DND-41 (cell line): ENCODE data around the gene CFAP97.

Source experiments
- ATAC-seq: fragments of 200-7000 bp; cut with Tn5 transposase; 3 replicates; pipeline ENCODE4 v1.9.1; 2021; ENCODE audit warnings: low read depth; ENCODE audit not compliant: insufficient read depth
- DNase-seq: peaks from one replicate; pipeline ENCODE4 v3.0.0-alpha.2; 2020
- H2AFZ ChIP-seq: 2 replicates; pipeline ENCODE4 v1.6.0; 2012; ENCODE audit warnings: low read depth, low read length
- H3K27ac ChIP-seq: 2 replicates; pipeline ENCODE4 v1.5.1; 2012; ENCODE audit warnings: low read length, inconsistent platforms
- H3K27me3 ChIP-seq: fragments of 200-600 bp; sonication (generic); 2 replicates; pipeline ENCODE4 v1.6.0; 2012; ENCODE audit warnings: low read length, mild to moderate bottlenecking, inconsistent platforms; ENCODE audit not compliant: insufficient read depth, poor library complexity
- H3K36me3 ChIP-seq: 2 replicates; pipeline ENCODE4 v1.5.1; 2012; ENCODE audit warnings: low read length, inconsistent platforms; ENCODE audit not compliant: insufficient read depth
- H3K4me1 ChIP-seq: 2 replicates; pipeline ENCODE4 v1.5.1; 2012; ENCODE audit warnings: mild to moderate bottlenecking, low read length; ENCODE audit not compliant: insufficient read depth
- H3K4me2 ChIP-seq: 2 replicates; pipeline ENCODE4 v1.6.0; 2012; ENCODE audit warnings: mild to moderate bottlenecking, moderate library complexity, low read length, inconsistent platforms; ENCODE audit not compliant: insufficient read depth
- H3K4me3 ChIP-seq, 2 experiments: fragments of 200-600 bp in 1 of 2; shearing (Covaris generic) in 1 of 2; 2 replicates each; pipeline ENCODE4 v1.5.1; 2012 to 2016; ENCODE audit warnings: inconsistent platforms in 2 of 2, low read length in 2 of 2, mild to moderate bottlenecking in 2 of 2, low read depth in 1 of 2, moderate library complexity in 1 of 2
- H3K79me2 ChIP-seq: 2 replicates; pipeline ENCODE4 v1.6.0; 2012; ENCODE audit warnings: low read length, inconsistent platforms; ENCODE audit not compliant: insufficient read depth
- H3K9ac ChIP-seq: 2 replicates; pipeline ENCODE4 v1.6.0; 2012; ENCODE audit warnings: low read depth, mild to moderate bottlenecking, inconsistent platforms, low read length, moderate library complexity
- H3K9me3 ChIP-seq: 2 replicates; pipeline ENCODE4 v1.5.1; 2012; ENCODE audit warnings: low read length, moderate library complexity, mild to moderate bottlenecking, inconsistent platforms; ENCODE audit not compliant: insufficient read depth, severe bottlenecking
- H4K20me1 ChIP-seq: 2 replicates; pipeline ENCODE4 v1.6.0; 2012; ENCODE audit warnings: low read length; ENCODE audit not compliant: insufficient read depth
- CTCF ChIP-seq: IDR thresholded peaks from 2 replicates; pipeline ENCODE4 v1.5.1; 2012; ENCODE audit warnings: borderline replicate concordance, low read length, moderate library complexity, mild to moderate bottlenecking; ENCODE audit not compliant: poor library complexity, severe bottlenecking; ENCODE audit errors: extremely low read depth
- EZH2 ChIP-seq: IDR thresholded peaks from 3 replicates; pipeline ENCODE4 v1.6.1; 2012; ENCODE audit warnings: borderline replicate concordance, low read depth, mild to moderate bottlenecking, moderate library complexity, low read length, inconsistent platforms; ENCODE audit not compliant: severe bottlenecking

The CFAP97 gene

GRCh38 chr4:185145572-185145971 lies 58.2 kb downstream of the CFAP97 start:
- Histone ChIP-seq H3K36me3 (peaks cover 3% of the 10 kb centered on the region; the same call in 1 of the 2 replicates), H3K4me3 (no peak overlapping the region), H3K79me2 (no peaks in the 10 kb centered on the region), H3K9me3 (no peaks in the 10 kb centered on the region), H3K27me3 (no peaks in the 10 kb centered on the region), H3K27ac (no peak overlapping the region), H3K4me1 (no peaks in the 10 kb centered on the region), H3K4me2 (no peak overlapping the region), H3K9ac (no peak overlapping the region), H2AFZ (no peak overlapping the region), H4K20me1 (no peaks in the 10 kb centered on the region; the same call in 1 of the 2 replicates)
- no peak for DNase-seq
- ATAC-seq: no peak
- TF ChIP-seq EZH2: no peak
- TF ChIP-seq CTCF: no peak

DNA sequence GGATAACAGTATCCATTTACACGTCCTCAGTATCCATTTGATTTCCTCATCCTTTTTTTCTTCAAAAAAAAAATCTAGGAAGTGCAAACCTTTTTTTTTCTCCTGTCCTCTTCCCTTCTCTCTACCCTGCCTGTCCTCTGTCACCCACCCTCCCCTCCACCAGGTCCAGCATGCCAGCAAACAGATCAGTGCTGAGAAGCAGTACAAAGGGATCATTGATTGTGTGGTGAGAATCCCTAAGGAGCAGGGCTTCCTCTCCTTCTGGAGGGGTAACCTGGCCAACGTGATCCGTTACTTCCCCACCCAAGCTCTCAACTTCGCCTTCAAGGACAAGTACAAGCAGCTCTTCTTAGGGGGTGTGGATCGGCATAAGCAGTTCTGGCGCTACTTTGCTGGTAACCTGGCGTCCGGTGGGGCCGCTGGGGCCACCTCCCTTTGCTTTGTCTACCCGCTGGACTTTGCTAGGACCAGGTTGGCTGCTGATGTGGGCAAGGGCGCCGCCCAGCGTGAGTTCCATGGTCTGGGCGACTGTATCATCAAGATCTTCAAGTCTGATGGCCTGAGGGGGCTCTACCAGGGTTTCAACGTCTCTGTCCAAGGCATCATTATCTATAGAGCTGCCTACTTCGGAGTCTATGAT lies 59.1 kb downstream of the CFAP97 start:
- Histone ChIP-seq H3K27me3 (peaks cover 2% of the 10 kb centered on the region), H3K36me3 (no peaks in the 10 kb centered on the region), H3K9ac (no peak overlapping the region), H3K4me1 (no peaks in the 10 kb centered on the region), H3K27ac (no peak overlapping the region), H3K79me2 (no peaks in the 10 kb centered on the region), H3K4me3 (no peak overlapping the region), H3K9me3 (no peaks in the 10 kb centered on the region), H2AFZ (no peak overlapping the region), H3K4me2 (no peak overlapping the region), H4K20me1 (no peaks in the 10 kb centered on the region; the same call in 1 of the 2 replicates)
- TF ChIP-seq EZH2 (no peak), CTCF (no peak)
- DNase-seq (no peak), ATAC-seq (no peak; the same call in 2 of the 3 replicates)

GRCh38 chr4:185143601-185143969 lies 60.2 kb downstream of the CFAP97 start:
- no peak overlapping the region for H3K9ac ChIP-seq
- TF ChIP-seq CTCF (no peak), EZH2 (no peak)
- ATAC-seq: no peak

More at GRCh38 chr4:185143601-185143969, 60.2 kb downstream of the CFAP97 start:
- H2AFZ ChIP-seq: no peak overlapping the region
- no peak for DNase-seq
- no peaks in the 10 kb centered on the region; the same call in 1 of the 2 replicates for H4K20me1 ChIP-seq
- H3K4me1 ChIP-seq: no peaks in the 10 kb centered on the region
- no peak overlapping the region for H3K27ac ChIP-seq
- H3K4me2 ChIP-seq: no peak overlapping the region
- no peaks in the 10 kb centered on the region for H3K9me3 ChIP-seq
- H3K36me3 ChIP-seq: no peaks in the 10 kb centered on the region
- H3K27me3 ChIP-seq: peaks cover 5% of the 10 kb centered on the region
- no peak overlapping the region for H3K4me3 ChIP-seq
- no peaks in the 10 kb centered on the region for H3K79me2 ChIP-seq
